D721Med (cell line): ENCODE measurements around the gene ZNF592.
A peak's percentile ranks its signal among the peaks of the same experiment; 100 is the strongest.

Experiments
- DNase-seq: peaks from one replicate; pipeline ENCODE4 v3.0.0; 2011; ENCODE audit warnings: low spot score; ENCODE audit not compliant: insufficient read length
- FAIRE-seq: peaks from 2 replicates; lab custom pipeline; 2011; peaks lifted over from hg19 to GRCh38; lab: Jason Lieb, UNC
- CTCF ChIP-seq: IDR thresholded peaks from 2 replicates; pipeline ENCODE4 v1.5.1; 2012; ENCODE audit warnings: mild to moderate bottlenecking, control low read depth; ENCODE audit not compliant: insufficient read depth; ENCODE audit errors: missing control alignments

Gene ZNF592

DNA sequence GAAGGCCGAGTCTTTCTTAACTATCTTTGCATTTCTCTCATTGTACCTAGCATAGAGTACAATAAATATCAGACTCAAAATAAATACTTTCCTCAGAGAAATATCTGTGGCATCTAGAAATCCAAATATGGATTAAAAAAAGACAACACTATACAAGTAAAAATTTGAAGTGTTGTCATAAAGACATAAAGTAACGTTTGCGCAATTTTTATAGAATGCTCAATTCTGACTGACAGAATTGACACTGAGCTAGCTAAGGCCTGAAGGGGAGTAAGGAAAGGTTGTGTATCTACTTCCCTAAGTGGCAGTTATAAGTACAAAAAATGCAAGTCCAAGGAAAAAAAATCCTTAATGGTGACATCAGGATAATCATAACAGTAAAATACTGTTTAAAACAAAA lies 33.6 kb upstream of the ZNF592 start:
- FAIRE-seq (no peak), DNase-seq (no peak)
- TF ChIP-seq CTCF: no peak

DNA sequence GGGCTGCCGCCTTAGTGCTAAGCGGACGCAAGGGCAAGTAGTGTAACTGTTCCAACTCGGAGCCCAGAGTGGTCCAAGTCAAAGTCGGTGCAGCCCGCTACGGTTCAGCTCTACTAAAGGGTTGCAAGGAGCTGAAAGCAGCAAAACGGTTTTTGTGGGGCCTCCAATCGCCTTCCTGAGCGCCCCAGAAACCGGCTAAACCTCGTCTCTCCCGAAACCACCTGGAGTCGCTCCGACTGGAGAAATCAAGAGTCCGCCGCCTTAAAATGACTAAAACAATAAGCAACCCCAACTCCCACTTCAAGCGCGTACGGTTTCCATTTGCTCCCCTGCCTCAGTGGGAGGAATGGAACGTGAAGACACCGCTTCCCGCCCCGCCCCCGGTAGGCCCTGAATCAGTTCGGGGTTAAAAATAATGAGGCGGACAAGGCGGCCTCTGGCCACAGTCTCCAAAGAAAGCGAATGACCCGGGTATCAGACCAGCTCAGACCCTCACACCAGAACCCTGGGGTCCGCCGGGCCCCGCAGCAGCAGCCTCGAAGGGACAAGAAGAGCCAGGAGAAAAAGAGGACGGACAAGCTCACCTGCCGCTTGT lies 32.9 kb upstream of the ZNF592 start:
- no peak for TF ChIP-seq CTCF
- FAIRE-seq (no peak), DNase-seq (no peak)

DNA sequence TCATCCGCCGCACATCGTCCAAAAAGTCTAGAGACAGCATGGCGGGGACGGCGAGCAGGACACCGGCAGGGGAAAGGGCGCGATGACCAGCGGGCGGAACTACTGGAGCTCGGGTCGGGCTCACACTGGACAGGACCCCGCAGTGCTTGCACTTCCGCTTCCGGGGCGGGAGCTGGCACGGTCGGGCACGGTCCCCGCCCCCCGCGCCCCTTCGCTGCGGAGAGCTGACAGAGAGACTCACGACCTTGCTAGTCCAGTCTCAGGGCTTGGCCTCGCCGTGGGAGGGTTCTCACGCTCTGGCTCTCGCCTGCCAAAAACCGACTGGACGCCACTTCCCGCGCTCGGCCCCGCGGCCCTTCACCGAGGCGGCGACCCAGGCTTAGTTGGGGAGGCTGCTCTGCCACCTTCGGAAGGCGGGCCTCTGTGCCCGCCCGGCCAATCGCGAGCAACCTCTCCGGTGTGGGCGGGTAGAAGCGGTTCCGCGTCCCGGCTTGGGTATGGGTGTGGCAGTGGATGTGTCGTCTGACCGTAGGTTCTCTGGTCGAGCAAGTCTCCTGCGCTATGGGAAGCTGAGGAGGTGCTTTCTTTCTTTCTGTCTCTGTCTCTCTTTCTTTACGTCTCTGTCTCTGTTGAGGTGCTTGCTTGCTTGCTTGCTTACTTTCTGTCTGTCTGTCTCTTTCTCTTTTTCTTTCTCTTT lies 32.2 kb upstream of the ZNF592 start, which contains the start of gene SEC11A:
Gene SEC11A (minus strand): TSS at position 104 of the 697 bp plus-strand sequence. CDS start 64 bp downstream, at position 40.
- DNase-seq (peak; percentile 85), FAIRE-seq (no peak)
- no peak for TF ChIP-seq CTCF

- FAIRE-seq (no peak), DNase-seq (no peak)
- no peak for TF ChIP-seq CTCF
These were observed 27.0 kb upstream of the ZNF592 start for GRCh38 chr15:84721371-84721770.

- no peak for TF ChIP-seq CTCF
- FAIRE-seq: no peak
- no peak for DNase-seq
These were observed 25.8 kb upstream of the ZNF592 start for GRCh38 chr15:84722628-84723027.

- DNase-seq (no peak), FAIRE-seq (no peak)
- TF ChIP-seq CTCF: no peak
These were observed 23.3 kb upstream of the ZNF592 start for GRCh38 chr15:84725001-84725491.

DNA sequence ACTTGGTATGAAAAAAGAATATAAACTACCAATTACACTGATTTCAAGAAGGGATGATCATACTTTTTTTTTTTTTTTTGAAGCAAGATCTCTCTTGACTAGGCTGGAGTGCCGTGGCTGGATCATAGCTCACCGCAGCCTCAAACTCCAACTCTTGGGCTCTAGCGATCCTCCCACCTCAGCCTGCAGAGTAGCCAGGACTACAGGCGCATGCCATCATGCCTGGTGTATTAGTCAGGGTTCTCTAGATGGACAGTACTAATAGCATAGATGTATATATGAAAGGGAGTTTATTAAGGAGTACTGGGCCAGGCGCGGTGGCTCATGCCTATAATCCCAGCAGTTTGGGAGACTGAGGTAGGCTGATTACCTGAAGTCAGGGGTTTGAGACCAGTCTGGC lies 21.0 kb upstream of the ZNF592 start:
- DNase-seq: no peak
- no peak for FAIRE-seq
- TF ChIP-seq CTCF: no peak
